Measurements from ENCODE around the gene CHTF8.
A peak's percentile ranks its signal among the peaks of the same experiment; 100 is the strongest.
"Not testable (repeated sequence)": the region's sequence is repeated elsewhere in the genome, so short reads cannot be mapped to it uniquely, and the experiment has no call there.

The CHTF8 gene

GRCh38 chr16:69133373-69133954 lies 1.1 kb upstream of the CHTF8 start:
- DNase-seq: no peak

- no peak for DNase-seq
Observed at GRCh38 chr16:69131839-69132423, 457 bp downstream of the CHTF8 start.

- DNase-seq: no peak
Observed at GRCh38 chr16:69131167-69131838, 1.1 kb downstream of the CHTF8 start.

GRCh38 chr16:69130461-69130860 lies 1.9 kb downstream of the CHTF8 start:
- DNase-seq: no peak

GRCh38 chr16:69127966-69128510 lies 4.3 kb downstream of the CHTF8 start:
- DNase-seq: no peak

- DNase-seq: not testable (repeated sequence)
Observed at GRCh38 chr16:69126801-69127200, 5.6 kb downstream of the CHTF8 start.

- no peak for DNase-seq
Observed at GRCh38 chr16:69126221-69126620, 6.2 kb downstream of the CHTF8 start.

- DNase-seq: not testable (repeated sequence)
Observed at GRCh38 chr16:69124961-69125360, 7.4 kb downstream of the CHTF8 start.

- not testable (repeated sequence) for DNase-seq
Observed at GRCh38 chr16:69124406-69124805, 8.0 kb downstream of the CHTF8 start.

GRCh38 chr16:69123910-69124309 lies 8.5 kb downstream of the CHTF8 start:
- DNase-seq: peak; percentile 44

GRCh38 chr16:69120096-69120664 lies 12.2 kb downstream of the CHTF8 start:
- no peak for DNase-seq

- no peak for DNase-seq
Observed at GRCh38 chr16:69119536-69119935, 12.9 kb downstream of the CHTF8 start.

- DNase-seq: no peak
Observed at GRCh38 chr16:69118994-69119393, 13.4 kb downstream of the CHTF8 start.

GRCh38 chr16:69118468-69118867 lies 13.9 kb downstream of the CHTF8 start:
- DNase-seq: no peak

GRCh38 chr16:69116906-69117305 lies 15.5 kb downstream of the CHTF8 start:
- no peak for DNase-seq

- no peak for DNase-seq
Observed at GRCh38 chr16:69116256-69116875, 16.0 kb downstream of the CHTF8 start.

- no peak for DNase-seq
Observed at GRCh38 chr16:69115837-69116236, 16.6 kb downstream of the CHTF8 start.

- DNase-seq: no peak
Observed at GRCh38 chr16:69115361-69115760, 17.0 kb downstream of the CHTF8 start.

GRCh38 chr16:69114976-69115355 lies 17.4 kb downstream of the CHTF8 start:
- DNase-seq: no peak

GRCh38 chr16:69114346-69114975 lies 17.9 kb downstream of the CHTF8 start:
- no peak for DNase-seq

GRCh38 chr16:69113216-69113615 lies 19.2 kb downstream of the CHTF8 start:
- no peak for DNase-seq

- DNase-seq: peak; percentile 49
Observed at GRCh38 chr16:69112285-69113129, 19.9 kb downstream of the CHTF8 start.

Measured in activated T-cell treated with anti-CD3 and anti-CD28 coated beads, Interleukin-2, amount 50 U/mL, for 1 hour (primary cell).